ENCODE data around the gene ANKLE2. TPM values are rescaled to one million over a fixed set of nuclear protein-coding genes. Genes with fewer than 3 reads are reported as not detected.

ANKLE2 gene
- total RNA-seq, 3 donors from 2014 or later, result 48.3 to 60.7 (median 52.5) TPM

DNA sequence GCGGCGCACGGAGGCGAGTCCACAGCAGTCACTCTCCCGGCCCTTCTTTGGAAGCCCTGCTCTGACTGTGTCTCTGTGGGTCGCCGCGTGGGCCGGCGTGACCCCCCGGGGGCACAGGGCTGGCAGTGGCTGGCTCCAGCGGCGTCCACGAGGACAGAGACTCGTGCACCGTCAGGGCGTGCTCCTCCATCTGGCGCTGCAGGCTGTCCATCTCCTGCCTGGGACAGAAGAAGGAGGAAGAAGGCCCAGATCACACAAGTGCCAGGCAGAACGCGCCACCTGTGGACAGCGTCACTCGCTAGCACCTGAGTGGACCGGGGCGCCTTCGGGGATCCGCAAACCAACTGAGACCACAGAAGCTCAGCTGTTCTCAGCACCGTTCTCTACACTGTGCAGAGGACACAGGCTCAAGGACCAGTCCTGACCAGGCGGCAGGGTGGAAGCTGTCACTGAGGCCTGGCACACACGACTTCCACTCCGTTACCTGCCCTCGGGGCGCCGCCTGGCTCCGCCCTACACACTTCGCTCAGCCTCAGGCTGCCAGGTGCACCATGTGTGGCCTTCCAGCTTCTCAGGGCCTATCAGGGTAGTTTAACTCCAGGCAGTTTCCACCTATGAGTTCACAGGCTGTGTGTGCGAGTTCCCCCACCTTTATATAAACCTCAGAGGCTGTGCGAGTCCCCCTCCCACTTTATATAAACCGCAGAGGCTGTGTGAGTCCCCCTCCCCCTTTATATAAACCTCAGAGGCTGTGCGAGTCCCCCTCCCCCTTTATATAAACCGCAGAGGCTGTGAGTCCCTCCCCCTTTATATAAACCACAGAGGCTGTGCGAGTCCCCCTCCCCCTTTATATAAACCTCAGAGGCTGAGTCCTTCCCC, 11.7 kb upstream of the ANKLE2 start:
- peaks cover 4% of the 10 kb centered on the region for H3K4me1 ChIP-seq (ENCODE audit: low read depth)
- H3K9me3 ChIP-seq, result no peaks in the 10 kb centered on the region
- H3K4me3 ChIP-seq, result no peak overlapping the region
- no peak for ATAC-seq
- peaks cover 21% of the 10 kb centered on the region for H3K36me3 ChIP-seq (ENCODE audit: low read depth)
- intact Hi-C loops (cut with DNase I, micrococcal nuclease), result no loop called here
- peak in 1 of 3 donors; percentile 48 for DNase-seq
- TF ChIP-seq, protein P1, sequence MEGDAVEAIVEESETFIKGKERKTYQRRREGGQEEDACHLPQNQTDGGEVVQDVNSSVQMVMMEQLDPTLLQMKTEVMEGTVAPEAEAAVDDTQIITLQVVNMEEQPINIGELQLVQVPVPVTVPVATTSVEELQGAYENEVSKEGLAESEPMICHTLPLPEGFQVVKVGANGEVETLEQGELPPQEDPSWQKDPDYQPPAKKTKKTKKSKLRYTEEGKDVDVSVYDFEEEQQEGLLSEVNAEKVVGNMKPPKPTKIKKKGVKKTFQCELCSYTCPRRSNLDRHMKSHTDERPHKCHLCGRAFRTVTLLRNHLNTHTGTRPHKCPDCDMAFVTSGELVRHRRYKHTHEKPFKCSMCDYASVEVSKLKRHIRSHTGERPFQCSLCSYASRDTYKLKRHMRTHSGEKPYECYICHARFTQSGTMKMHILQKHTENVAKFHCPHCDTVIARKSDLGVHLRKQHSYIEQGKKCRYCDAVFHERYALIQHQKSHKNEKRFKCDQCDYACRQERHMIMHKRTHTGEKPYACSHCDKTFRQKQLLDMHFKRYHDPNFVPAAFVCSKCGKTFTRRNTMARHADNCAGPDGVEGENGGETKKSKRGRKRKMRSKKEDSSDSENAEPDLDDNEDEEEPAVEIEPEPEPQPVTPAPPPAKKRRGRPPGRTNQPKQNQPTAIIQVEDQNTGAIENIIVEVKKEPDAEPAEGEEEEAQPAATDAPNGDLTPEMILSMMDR (IDR thresholded peaks at IDR 0.05), result no peak

DNA sequence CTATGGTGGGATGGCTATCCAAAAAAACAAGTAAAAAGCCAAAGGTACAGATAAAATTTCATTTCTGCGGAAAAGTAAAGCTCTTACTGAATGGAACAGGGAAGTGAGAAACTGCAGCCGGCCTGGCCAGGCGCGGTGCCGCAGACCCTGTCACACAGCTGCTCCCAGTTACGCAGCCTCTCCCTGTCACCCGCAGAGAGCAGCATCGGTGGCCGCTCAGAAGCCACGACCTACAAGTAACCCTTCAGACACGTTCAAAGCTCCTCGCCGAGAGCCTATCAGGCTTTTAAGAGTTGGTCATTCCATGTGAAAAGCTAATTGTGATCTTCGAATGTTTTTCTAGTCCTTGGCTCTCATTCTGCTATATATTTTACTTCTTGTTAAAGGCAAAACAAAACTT, 11.0 kb upstream of the ANKLE2 start:
- Histone ChIP-seq H3K9me3 (no peaks in the 10 kb centered on the region), H3K4me1 (ENCODE audit: low read depth) (peaks cover 4% of the 10 kb centered on the region), H3K4me3 (no peak overlapping the region), H3K36me3 (ENCODE audit: low read depth) (peaks cover 21% of the 10 kb centered on the region)
- intact Hi-C loops (cut with DNase I, micrococcal nuclease), result no loop called here
- ATAC-seq (peak; percentile 37), DNase-seq (peak in 2 of 3 donors; percentile 46 to 71)
- TF ChIP-seq, protein P1 (IDR thresholded peaks at IDR 0.05), result no peak

DNA sequence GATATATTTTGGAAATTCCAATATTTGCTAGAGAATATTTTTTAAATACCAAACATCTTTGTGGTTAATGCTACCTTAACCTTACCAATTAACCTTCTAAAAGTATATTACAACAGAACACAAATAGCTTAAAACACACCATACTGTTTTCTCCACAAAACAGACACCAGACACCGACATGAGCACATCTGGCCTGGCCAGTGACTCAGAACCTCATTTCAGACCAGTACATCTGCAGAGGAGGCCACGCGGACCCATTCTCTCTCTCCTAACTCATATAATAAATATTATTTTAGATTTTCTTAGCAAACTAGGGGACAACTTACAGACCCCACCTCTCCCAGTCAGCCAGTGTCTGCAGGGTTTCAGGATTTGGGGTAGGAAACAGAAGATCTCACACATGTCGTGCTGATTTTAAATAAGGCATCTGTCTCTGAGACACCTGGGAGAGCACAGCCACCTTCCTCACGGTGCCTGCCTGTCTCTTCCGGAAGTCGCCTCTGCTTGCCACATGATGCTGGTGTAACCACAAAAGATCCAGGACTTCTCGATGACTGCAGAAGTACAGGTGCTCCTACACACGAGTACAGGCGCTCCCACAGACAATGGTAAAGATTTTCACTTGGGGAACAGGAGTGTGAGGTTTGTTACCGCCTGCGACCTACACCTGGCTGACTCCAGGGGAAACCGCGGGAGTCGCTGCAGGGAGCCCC, 9.7 kb upstream of the ANKLE2 start:
- intact Hi-C loops (cut with DNase I, micrococcal nuclease), result no loop called here
- DNase-seq (peak in 1 of 3 donors; percentile 26), ATAC-seq (peak; percentile 38)
- Histone ChIP-seq H3K4me1 (ENCODE audit: low read depth) (peaks cover 4% of the 10 kb centered on the region), H3K4me3 (no peak overlapping the region), H3K9me3 (no peaks in the 10 kb centered on the region), H3K36me3 (ENCODE audit: low read depth) (peaks cover 21% of the 10 kb centered on the region)
- TF ChIP-seq, protein P1 (IDR thresholded peaks at IDR 0.05), result no peak

DNA sequence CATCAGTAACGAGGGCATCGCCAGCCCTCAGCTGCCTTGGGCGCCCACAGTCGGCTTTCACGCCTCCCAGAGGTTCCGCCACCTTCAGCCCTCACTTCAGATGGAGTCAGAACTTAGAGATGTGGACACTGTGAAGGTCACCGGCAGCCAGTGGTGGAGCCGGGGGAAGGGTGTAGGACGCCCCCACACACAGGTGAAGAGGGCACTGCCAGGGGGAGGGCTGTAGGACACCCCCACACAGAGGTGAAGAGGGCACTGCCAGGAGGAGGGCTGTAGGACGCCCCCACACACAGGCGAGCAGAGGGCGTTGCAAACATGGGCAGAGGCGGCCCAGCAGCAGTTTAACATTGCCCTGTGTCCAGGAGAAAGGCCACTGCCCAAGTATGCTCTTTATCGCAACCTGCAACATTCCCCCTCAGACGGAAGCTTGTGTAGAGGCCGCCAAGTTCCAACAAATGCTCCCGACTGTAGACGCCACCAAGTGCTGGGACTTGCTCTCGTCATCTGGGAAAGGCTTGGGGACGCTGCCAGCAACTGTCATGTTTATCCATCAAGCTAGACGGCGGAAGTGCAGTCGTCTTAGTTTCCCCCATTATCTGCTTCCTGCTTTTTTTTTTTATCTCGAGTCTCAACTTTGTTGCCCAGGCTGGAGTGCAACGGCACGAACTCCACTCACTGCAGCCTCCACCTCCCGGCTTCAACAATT, 4.9 kb upstream of the ANKLE2 start:
- TF ChIP-seq, protein P1 (IDR thresholded peaks at IDR 0.05), result no peak
- no peaks in the 10 kb centered on the region for H3K9me3 ChIP-seq
- H3K36me3 ChIP-seq (ENCODE audit: low read depth), result no peaks in the 10 kb centered on the region
- H3K4me3 ChIP-seq, result no peak overlapping the region
- peaks cover 12% of the 10 kb centered on the region for H3K4me1 ChIP-seq (ENCODE audit: low read depth)
- intact Hi-C loops (cut with DNase I, micrococcal nuclease), result no loop called here
- ATAC-seq, result peak; percentile 35
- DNase-seq, result peak in 2 of 3 donors; percentile 56 to 67

DNA sequence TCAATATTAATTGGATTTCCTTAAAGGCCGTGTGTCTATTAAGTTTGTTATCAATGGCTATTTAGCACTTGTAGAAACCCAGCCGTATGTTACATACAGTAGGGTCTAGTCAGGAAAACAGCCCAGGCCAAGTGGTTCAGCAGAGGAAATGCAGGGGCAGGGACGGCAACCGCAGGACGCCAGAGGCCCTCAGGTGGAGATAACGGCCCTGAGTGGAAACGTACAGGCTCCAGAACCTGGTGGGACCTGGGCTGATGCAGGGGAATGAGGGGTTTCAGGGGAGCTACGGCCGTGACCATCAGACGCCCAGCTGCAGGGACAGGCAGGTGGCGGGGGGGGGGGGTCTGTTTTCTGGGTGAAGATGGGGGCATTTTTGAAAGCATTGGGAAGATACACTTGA, 3.7 kb upstream of the ANKLE2 start:
- TF ChIP-seq, protein P1 (IDR thresholded peaks at IDR 0.05), result no peak
- ATAC-seq (no peak), DNase-seq (no peak)
- H3K36me3 ChIP-seq (ENCODE audit: low read depth), result no peaks in the 10 kb centered on the region
- H3K4me1 ChIP-seq (ENCODE audit: low read depth), result peaks cover 15% of the 10 kb centered on the region
- H3K9me3 ChIP-seq, result no peaks in the 10 kb centered on the region
- intact Hi-C loops (cut with DNase I, micrococcal nuclease), result no loop called here
- no peak overlapping the region for H3K4me3 ChIP-seq

Data from mucosa of descending colon (tissue), 3 donors.